GM23248 (cell line): Measurements from ENCODE around the gene OR5C1.

Experiments used
- EZH2 ChIP-seq: fragments of 200-600 bp; sonication (generic); IDR thresholded peaks from 2 replicates; pipeline ENCODE4 v1.6.1; 2018; ENCODE audit warnings: antibody characterized with exemption, mild to moderate bottlenecking; ENCODE audit not compliant: insufficient read depth, poor library complexity, severe bottlenecking
- EZH2phosphoT487 ChIP-seq: fragments of 200-600 bp; sonication (generic); IDR thresholded peaks from 2 replicates; pipeline ENCODE4 v1.6.1; 2018; ENCODE audit warnings: antibody characterized with exemption, moderate library complexity, mild to moderate bottlenecking, low read depth; ENCODE audit not compliant: insufficient read depth

- TF ChIP-seq EZH2 = no peak
- TF ChIP-seq EZH2phosphoT487 = no peak
Measured at GRCh38 chr9:122788831-122789230, at the start of gene OR5C1.
